HCT116 (cell line): Measurements from ENCODE around the gene RASAL2. TPM values are rescaled to one million over a fixed set of nuclear protein-coding genes. Genes with fewer than 3 reads are reported as not detected.

Experiments used
- ATAC-seq: fragments of 200-7000 bp; cut with Tn5 transposase; 2 replicates; pipeline ENCODE4 v1.9.1; 2020; ENCODE audit warnings: mild to moderate bottlenecking, moderate library complexity
- BruUV-seq: library from RNA; stranded (reverse); fragments of 400-500 nt; replicated peaks from 2 replicates; lab custom pipeline; 2021; lab: Mats Ljungman, UMichigan
- CTCF ChIA-PET: fragments of 300-600 bp; sonication (Branson Sonifier 250); formaldehyde crosslinking; loops from one replicate; lab custom pipeline; 2021; ENCODE audit warnings: antibody characterized with exemption; lab: Charles Lee
- POLR2A ChIA-PET: fragments of 300-600, 350-600 bp; sonication (Branson Sonifier 250); formaldehyde crosslinking; loops from one replicate; lab custom pipeline; 2021; ENCODE audit warnings: antibody characterized with exemption; lab: Charles Lee
- RAD21 ChIA-PET, 2 experiments: fragments of 300-600 bp; sonication (Branson Sonifier 250); formaldehyde crosslinking; loops; one replicate each; lab custom pipeline; 2023; ENCODE audit warnings: low total read pairs in 2 of 2; ENCODE audit not compliant: uncharacterized antibody in 2 of 2, unreplicated experiment in 2 of 2, low non-redundant PET in 1 of 2; lab: Charles Lee
- DNase-seq: peaks from one replicate; pipeline ENCODE4 v3.0.0-alpha.2; 2010; ENCODE audit warnings: low read depth, low spot score
- H2AFZ ChIP-seq: fragments of 200-600 bp; shearing (Covaris generic), sonication (generic); 2 replicates; pipeline ENCODE4 v1.6.1; 2017; ENCODE audit warnings: low read depth, mixed run types, mixed read lengths, antibody characterized with exemption, low read length; ENCODE audit not compliant: poor library complexity, severe bottlenecking
- H3K27ac ChIP-seq: 2 replicates; pipeline ENCODE4 v1.5.1; 2012; ENCODE audit warnings: low read depth, low read length
- H3K27me3 ChIP-seq: fragments of 200-600 bp; sonication (generic); 2 replicates; pipeline ENCODE4 v1.6.1; 2016; ENCODE audit warnings: mixed run types, low read length, mixed read lengths; ENCODE audit not compliant: insufficient read depth
- H3K36me3 ChIP-seq, 2 experiments: fragments of 200-500 bp in 1 of 2; fragments of 200-600 bp in 1 of 2; sonication (Bioruptor generic) in 1 of 2; sonication (generic) in 1 of 2; 2 replicates each; pipeline versions ENCODE4 v1.5.1 to v1.6.1; 2014 to 2016; ENCODE audit warnings: low read length in 2 of 2, inconsistent platforms in 1 of 2, mixed read lengths in 1 of 2, mixed run types in 1 of 2; ENCODE audit not compliant: insufficient read depth in 2 of 2, control insufficient read depth in 1 of 2
- H3K4me1 ChIP-seq, 2 experiments: fragments of 200-600 bp in 1 of 2; sonication (generic) in 1 of 2; 2 replicates each; pipeline versions ENCODE4 v1.5.1 to v1.6.1; 2012 to 2017; ENCODE audit warnings: low read length in 2 of 2, inconsistent platforms in 1 of 2, mild to moderate bottlenecking in 1 of 2, mixed read lengths in 1 of 2, mixed run types in 1 of 2, moderate library complexity in 1 of 2; ENCODE audit not compliant: insufficient read depth in 2 of 2, control insufficient read depth in 1 of 2
- H3K4me2 ChIP-seq: fragments of 200-600 bp; sonication (generic); 2 replicates; pipeline ENCODE4 v1.6.1; 2017; ENCODE audit warnings: mixed run types, low read length, mixed read lengths
- H3K4me3 ChIP-seq, 2 experiments: fragments of 200-600 bp in 1 of 2; sonication (generic) in 1 of 2; replicated peaks in 1 of 2; 2 replicates each; pipeline ENCODE4 v1.5.1; 2011 to 2016; ENCODE audit warnings: low read length in 2 of 2, control low read depth in 1 of 2, low read depth in 1 of 2, mild to moderate bottlenecking in 1 of 2, mixed read lengths in 1 of 2, mixed run types in 1 of 2
- H3K79me2 ChIP-seq: fragments of 200-600 bp; sonication (generic); 2 replicates; pipeline ENCODE4 v1.6.1; 2017; ENCODE audit warnings: mild to moderate bottlenecking, mixed run types, low read length, moderate library complexity, mixed read lengths; ENCODE audit not compliant: insufficient read depth
- H3K9ac ChIP-seq: fragments of 200-600 bp; sonication (generic); 2 replicates; pipeline ENCODE4 v1.6.1; 2016; ENCODE audit warnings: low read length, mixed read lengths
- H3K9me2 ChIP-seq: fragments of 200-600 bp; sonication (generic), shearing (Covaris generic); 2 replicates; pipeline ENCODE4 v1.6.1; 2017; ENCODE audit warnings: mixed run types, mild to moderate bottlenecking, moderate library complexity; ENCODE audit not compliant: insufficient read depth
- H3K9me3 ChIP-seq, 2 experiments: fragments of 200-500 bp in 1 of 2; fragments of 200-600 bp in 1 of 2; sonication (Bioruptor generic) in 1 of 2; sonication (generic) in 1 of 2; 2 replicates each; pipeline ENCODE4 v1.6.1; 2014 to 2017; ENCODE audit warnings: low read length in 2 of 2, mixed read lengths in 2 of 2, inconsistent platforms in 1 of 2, low read depth in 1 of 2, mild to moderate bottlenecking in 1 of 2, mixed run types in 1 of 2, moderate library complexity in 1 of 2; ENCODE audit not compliant: control insufficient read depth in 1 of 2, insufficient read depth in 1 of 2
- H4K20me1 ChIP-seq: fragments of 200-600 bp; sonication (generic), shearing (Covaris generic); 2 replicates; pipeline ENCODE4 v1.6.1; 2017; ENCODE audit warnings: mixed run types, mild to moderate bottlenecking, moderate library complexity; ENCODE audit not compliant: insufficient read depth
- EGR1 ChIP-seq: IDR thresholded peaks from 2 replicates; pipeline ENCODE4 v1.6.1; 2012; ENCODE audit warnings: low read depth
- EZH2 ChIP-seq: fragments of 200-600 bp; sonication (generic); IDR thresholded peaks from 2 replicates; pipeline ENCODE4 v1.6.1; 2017; ENCODE audit warnings: antibody characterized with exemption, mixed run types
- JUND ChIP-seq: IDR thresholded peaks from 2 replicates; pipeline ENCODE4 v1.6.1; 2012
- SIN3A ChIP-seq: IDR thresholded peaks from 2 replicates; pipeline ENCODE4 v1.6.1; 2012; ENCODE audit warnings: low read depth
- SRF ChIP-seq: IDR thresholded peaks from 2 replicates; pipeline ENCODE4 v1.6.1; 2012; ENCODE audit warnings: low read depth
- TCF7L2 ChIP-seq: IDR thresholded peaks from 2 replicates; pipeline ENCODE4 v1.7.0; 2011; ENCODE audit warnings: borderline replicate concordance, inconsistent platforms; ENCODE audit not compliant: insufficient read depth, insufficient read length; ENCODE audit errors: extremely low read depth
- intact Hi-C: fragments of 100-400 bp; cut with micrococcal nuclease; formaldehyde crosslinking; loops from 2 replicates; pipeline ENCODE4 v1.10.0; 2022
- total RNA-seq: library from RNA; stranded (reverse); gene quantifications from one replicate; pipeline ENCODE4 v1.2.1, GENCODE V29; 2021; ENCODE audit not compliant: unreplicated experiment

The RASAL2 gene
- total RNA-seq, 1 experiment from 2014 or later = 11.7 TPM

DNA sequence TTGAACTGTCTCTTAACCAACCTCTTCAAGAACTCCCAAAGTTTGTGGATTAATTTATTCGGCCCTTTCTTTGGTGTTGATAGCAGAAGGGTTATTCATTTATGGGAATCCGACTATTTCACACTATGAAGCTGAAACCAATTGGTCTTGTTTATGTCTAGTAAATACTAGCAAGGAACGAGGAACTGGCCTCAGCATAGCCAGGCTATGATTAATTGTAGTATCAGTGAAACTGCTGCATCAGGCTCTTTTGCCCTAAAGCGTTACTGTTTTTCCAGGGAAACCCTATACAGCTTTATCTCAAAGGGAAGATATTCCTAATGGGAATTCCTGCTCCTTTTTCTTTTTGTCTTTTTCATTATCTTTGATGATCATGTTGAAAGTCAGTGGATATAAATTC is 367.8 kb downstream of the RASAL2 start:
- no peak for TF ChIP-seq JUND
- no peak for TF ChIP-seq EZH2
- no peak for TF ChIP-seq TCF7L2
- BruUV-seq = no TSS peak
- ChIA-PET RAD21 (no interaction called here), CTCF (no interaction called here), POLR2A (no interaction called here)
- no peak overlapping the region for H3K27ac ChIP-seq
- no peak overlapping the region for H2AFZ ChIP-seq
- H4K20me1 ChIP-seq = no peaks in the 10 kb centered on the region
- no peaks in the 10 kb centered on the region for H3K9me3 ChIP-seq
- H3K4me2 ChIP-seq = no peak overlapping the region
- no peaks in the 10 kb centered on the region for H3K4me1 ChIP-seq
- H3K27me3 ChIP-seq = no peaks in the 10 kb centered on the region
- no peaks in the 10 kb centered on the region; a peak in 1 of 4 replicates for H3K36me3 ChIP-seq
- H3K79me2 ChIP-seq = no peaks in the 10 kb centered on the region
- H3K9ac ChIP-seq = no peak overlapping the region
- DNase-seq = no peak
- no peaks in the 10 kb centered on the region for H3K9me2 ChIP-seq
- intact Hi-C loops = no loop called here
- no peak overlapping the region for H3K4me3 ChIP-seq
- ATAC-seq = no peak

DNA sequence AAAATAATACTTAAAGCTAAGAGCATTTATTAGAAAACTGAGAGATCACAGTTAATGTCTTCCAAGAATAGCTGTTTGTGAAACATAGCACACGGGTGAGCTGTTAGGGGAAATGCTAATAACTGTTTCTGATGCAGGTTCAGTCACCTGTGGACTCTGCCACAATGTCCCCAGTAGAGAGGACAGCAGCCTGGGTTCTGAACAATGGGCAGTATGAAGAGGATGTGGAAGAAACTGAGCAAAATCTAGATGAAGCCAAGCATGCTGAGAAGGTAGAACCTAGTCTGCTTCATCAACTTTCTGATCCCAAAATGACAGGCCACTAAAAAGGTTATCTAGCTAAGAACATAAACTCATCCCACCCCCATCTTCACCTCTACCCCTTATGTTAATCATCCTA is 370.2 kb downstream of the RASAL2 start:
- ChIA-PET RAD21 (no interaction called here), POLR2A (no interaction called here), CTCF (no interaction called here)
- ATAC-seq = no peak
- no peak for TF ChIP-seq SRF
- no peak for TF ChIP-seq EGR1
- TF ChIP-seq SIN3A = no peak
- H3K27ac ChIP-seq = no peak overlapping the region
- H3K4me1 ChIP-seq = no peaks in the 10 kb centered on the region
- no peak overlapping the region for H2AFZ ChIP-seq
- DNase-seq = no peak
- no peaks in the 10 kb centered on the region for H3K9me2 ChIP-seq
- no peaks in the 10 kb centered on the region for H3K27me3 ChIP-seq
- no peak overlapping the region for H3K9ac ChIP-seq
- H3K36me3 ChIP-seq = no peaks in the 10 kb centered on the region; a peak in 1 of 4 replicates
- H4K20me1 ChIP-seq = no peaks in the 10 kb centered on the region
- H3K4me3 ChIP-seq = no peak overlapping the region
- intact Hi-C loops = no loop called here
- H3K4me2 ChIP-seq = no peak overlapping the region
- H3K9me3 ChIP-seq = no peaks in the 10 kb centered on the region
- no peaks in the 10 kb centered on the region for H3K79me2 ChIP-seq
- no TSS peak for BruUV-seq
